OCI-M1 (cell line): ENCODE results near the gene STX10.

Source experiments
- DNase-seq: peaks from one replicate; lab custom pipeline; 2025; lab: John Stamatoyannopoulos, UW

Gene STX10

GRCh38 chr19:13100031-13100588 lies 50.1 kb downstream of the STX10 start:
- DNase-seq, result peak; percentile 69

- peak; percentile 81 for DNase-seq
Measured at GRCh38 chr19:13099073-13099999, 50.8 kb downstream of the STX10 start.

DNA sequence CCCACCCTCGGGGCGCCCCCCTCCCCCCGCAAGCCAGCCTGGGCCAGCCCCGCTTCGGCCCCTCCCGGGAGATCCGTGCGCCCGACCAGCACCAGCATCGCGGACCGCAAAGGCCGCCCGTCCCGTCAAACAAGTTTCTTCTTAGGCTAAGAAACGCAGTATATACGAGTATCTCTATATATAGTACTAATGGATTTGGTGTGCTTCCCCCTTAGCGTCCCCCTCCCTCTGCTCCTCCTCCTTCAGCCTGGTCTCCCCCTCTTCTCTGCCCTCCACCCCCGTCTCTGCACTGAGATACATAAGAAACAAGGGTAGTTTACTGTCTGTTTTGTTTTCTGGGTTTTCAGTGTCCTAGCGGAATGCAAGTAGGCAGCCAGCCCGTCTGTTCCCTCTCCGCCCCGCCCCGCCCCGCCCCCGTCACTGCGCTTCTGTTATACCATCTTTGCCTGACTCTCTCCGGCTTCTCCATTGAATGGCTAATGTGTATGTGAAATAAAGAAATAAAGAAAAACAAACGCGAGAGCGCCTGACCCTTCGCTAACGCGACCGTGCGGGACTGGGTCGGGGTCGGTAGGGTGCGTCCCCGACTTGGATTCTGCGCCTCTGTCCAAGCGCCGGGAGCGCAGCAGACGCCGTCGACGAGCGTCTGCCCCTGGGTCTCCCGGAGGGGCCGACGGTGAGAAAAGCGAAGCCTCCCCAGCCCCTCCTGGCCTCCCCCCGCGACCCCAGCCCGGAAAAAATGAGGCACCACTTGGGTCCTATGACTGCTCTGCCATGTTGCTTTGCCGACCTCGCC lies 51.7 kb downstream of the STX10 start:
- peak; percentile 93 for DNase-seq

- DNase-seq, result peak; percentile 93
Measured at GRCh38 chr19:13097463-13098258, 52.5 kb downstream of the STX10 start.

DNA sequence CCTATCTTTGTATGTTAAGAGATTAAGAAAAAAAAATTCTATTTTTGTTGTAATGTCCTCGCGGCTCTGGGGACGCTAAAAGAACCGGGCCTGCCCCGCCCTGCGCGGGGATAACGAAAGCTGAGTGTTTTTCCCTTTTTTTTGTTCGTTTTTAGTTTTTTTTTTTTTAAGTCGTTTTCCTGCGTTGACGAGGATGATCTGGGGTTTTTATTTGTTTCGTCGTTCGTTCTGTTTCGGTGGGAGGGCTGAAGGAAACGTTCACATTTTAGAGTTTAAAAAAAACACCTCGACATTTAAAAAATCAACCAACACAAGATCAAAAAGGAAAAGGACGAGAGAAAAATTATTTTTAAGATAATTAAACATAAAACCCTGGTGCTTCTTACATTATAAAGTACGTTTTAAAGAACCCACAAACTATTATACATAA lies 53.1 kb downstream of the STX10 start:
- DNase-seq, result peak; percentile 62

DNA sequence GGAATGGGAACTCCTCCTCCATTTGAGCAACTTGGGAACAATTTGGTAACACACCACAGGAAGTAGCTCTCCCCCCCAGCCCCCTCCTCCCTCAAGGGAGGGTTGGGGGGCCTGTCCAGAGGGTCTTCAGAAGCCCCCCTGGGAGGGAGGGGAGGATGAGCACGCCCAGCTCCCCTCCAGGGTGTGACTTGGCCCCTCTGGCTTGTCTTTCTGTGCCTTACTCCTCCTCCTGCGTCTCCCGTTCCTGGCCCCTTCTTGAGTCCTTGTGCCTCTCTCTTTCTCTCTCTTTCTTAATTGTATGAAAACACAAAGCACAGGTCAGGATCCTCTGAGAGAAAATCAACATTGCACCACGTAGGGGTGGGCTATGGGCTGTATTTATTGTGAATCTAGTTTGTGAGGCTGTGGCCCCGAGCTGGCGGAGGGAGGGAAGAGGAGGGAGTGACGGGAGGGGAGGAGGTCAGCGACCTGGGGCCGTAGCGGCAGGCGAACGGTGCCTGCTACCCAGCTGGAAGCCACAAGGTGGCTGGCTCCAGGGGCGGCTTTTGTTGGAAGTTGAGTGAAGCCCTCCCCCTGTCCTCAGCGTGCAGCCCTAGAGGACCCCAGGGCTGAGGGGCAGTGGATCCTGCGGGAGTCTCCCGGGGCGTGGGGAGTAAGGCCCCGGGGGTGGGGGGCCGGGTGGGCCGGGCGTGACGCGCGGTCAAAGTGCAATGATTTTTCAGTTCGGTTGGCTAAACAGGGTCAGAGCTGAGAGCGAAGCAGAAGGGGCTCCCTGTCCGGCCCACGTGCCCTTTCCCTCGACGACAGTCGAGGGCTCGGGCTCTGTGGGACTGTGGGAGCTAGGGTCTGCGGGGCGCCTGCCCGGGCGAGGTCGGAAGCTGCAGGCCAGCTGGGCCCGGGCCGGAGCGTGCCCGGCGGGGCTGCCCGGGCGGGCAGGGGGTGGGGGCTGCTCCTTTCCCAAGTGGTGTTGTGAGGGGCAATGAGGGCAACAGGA lies 53.9 kb downstream of the STX10 start:
- DNase-seq, result peak; percentile 81

DNA sequence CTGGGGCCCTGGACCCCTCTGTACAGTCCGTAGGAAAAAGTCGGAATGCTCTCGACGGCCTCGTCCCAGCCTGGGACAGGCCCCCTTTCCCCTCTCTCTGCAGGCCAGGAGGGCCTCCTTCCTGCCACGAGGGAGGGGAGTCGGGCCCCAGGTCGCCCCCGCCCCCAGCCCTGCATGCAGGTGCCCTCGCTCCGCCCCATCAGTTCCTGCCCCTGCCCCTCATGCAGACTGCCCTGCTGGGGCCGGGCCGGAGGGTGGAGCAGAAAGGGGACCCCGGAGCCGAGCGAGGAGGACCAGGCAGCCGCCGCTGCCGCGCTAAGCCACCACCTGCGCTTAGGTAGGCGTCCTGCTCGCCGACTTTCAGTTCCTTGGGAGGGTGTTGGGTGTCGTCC lies 54.8 kb downstream of the STX10 start:
- DNase-seq, result no peak

DNA sequence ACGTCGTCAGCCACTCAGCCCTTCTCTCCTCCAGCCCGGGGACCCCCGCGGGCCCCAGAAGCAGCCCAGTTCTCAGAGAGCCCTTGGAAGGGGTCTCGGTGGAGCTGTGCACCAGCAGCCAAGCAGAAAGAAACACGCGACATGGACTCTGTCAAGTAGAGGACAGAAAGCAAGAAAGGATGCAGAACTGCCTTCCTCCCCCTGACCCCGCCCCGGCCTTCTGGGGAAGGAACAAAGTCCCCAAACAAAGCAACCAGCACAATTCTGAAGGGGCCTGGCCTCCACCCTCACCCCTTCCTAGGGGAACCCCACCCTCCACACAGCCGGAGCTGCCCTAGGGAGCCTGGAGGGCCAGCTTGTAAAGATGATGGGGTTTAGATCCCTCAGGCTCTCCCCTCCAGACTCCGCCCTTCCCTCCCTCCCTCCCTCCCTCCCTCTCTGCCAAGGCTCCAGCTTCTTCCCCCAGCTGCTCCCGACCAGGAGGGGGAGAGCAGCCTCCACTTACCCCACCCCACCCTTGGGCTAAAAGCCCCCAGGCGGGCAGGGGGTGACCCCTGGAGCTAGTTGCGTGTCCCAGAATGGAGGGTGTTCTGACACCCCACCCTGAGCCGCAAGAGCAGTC lies 55.3 kb downstream of the STX10 start:
- DNase-seq, result no peak

DNA sequence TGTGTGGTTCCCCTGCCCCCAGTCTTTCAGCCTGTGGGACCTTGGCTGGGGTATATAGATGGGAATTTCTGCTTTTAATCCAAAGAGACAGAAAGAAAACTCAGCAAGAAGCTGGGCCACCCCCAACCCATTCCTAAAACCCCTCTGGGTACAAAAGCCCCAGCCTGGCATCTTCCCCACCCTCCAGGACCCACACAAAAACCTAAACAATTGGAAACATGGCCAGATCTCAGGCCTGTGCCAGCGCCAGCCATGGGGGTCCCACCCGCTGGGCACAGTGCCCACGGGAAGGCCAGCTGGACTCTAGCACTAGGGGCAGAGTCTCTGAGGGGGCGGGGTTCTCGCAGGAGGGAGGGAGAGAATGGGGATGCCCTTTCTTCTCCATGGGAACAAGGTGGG lies 56.1 kb downstream of the STX10 start:
- no peak for DNase-seq
